ENCODE results near the gene SPRR2B. TPM values are rescaled to one million over a fixed set of nuclear protein-coding genes. Genes with fewer than 3 reads are reported as not detected.

The SPRR2B gene
- total RNA-seq, 3 donors from 2014 or later = not detected

GRCh38 chr1:153081736-153082135, 10.3 kb upstream of the SPRR2B start:
- Histone ChIP-seq H3K9me3 (peaks cover 0 to 10% of the 10 kb centered on the region in 2 donors), H3K4me3 (no peak overlapping the region), H3K27ac (no peak overlapping the region), H3K27me3 (no peaks in the 10 kb centered on the region), H3K36me3 (no peaks in the 10 kb centered on the region), H3K4me1 (no peaks in the 10 kb centered on the region)
- intact Hi-C loops (cut with DNase I; ENCODE audit: low total_unique reads) = no loop called here
- TF ChIP-seq POLR2A (IDR thresholded peaks at IDR 0.05) (no peak), POLR2AphosphoS5 (IDR thresholded peaks at IDR 0.05) (no peak), CTCF (IDR thresholded peaks at IDR 0.05) (no peak)
- no peak for DNase-seq (ENCODE audit: low spot score in 2 of 2)

DNA sequence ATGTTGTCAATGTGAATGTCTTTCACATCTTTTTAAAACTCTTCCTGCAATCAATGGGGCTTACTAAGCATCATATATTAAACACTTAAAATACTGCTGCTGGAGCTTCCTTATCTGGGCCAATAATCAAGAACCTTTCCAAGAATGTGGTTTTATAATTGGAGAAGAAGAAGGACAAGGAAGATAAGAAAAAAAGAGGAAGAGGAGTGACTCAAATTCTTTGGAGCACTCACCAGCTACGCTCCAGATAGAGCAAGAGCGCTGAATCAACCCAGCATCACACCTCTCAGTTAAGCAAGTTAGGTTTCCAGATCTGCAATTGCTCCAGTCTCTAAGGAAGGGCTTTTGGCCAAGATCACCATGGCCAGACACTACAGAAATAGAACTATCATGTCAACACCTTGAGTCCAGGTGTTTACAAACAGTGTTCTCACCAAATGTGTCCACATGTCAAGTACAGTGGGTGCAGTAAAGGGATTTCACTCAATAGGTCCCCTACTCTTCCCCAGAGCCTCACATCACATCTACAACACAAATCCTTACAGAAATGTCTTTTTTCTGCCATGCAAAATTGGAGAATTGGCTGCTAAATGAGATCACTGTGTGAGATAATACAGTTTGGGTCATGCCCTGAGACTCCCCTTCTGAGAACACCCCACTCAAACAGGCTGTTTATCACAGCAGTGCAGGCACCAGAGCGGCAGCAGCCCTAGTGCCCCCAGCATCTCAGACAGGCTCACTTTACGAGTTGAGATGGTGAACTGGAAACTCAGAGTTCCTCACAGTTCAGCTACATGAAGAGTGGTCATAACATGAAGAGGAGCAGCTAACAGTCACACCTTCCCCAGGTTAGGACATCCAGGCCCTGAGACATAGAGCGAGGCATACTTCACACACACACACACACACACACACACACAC, 1.7 kb upstream of the SPRR2B start:
- intact Hi-C loops (cut with DNase I; ENCODE audit: low total_unique reads) = no loop called here
- Histone ChIP-seq H3K9me3 (no peaks in the 10 kb centered on the region), H3K4me1 (no peaks in the 10 kb centered on the region)

GRCh38 chr1:153070243-153070642, 1.2 kb downstream of the SPRR2B start:
- DNase-seq (ENCODE audit: low spot score in 2 of 2) = no peak
- H3K27ac ChIP-seq = no peak overlapping the region
- intact Hi-C loops (cut with DNase I; ENCODE audit: low total_unique reads) = no loop called here
- no peak overlapping the region for H3K4me3 ChIP-seq
- TF ChIP-seq POLR2A (IDR thresholded peaks at IDR 0.05) (no peak), POLR2AphosphoS5 (IDR thresholded peaks at IDR 0.05) (no peak), CTCF (IDR thresholded peaks at IDR 0.05) (no peak)
- no peaks in the 10 kb centered on the region for H3K4me1 ChIP-seq
- H3K9me3 ChIP-seq = no peaks in the 10 kb centered on the region
- H3K27me3 ChIP-seq = no peaks in the 10 kb centered on the region
- no peaks in the 10 kb centered on the region for H3K36me3 ChIP-seq

More for the DNA sequence above, 1.7 kb upstream of the SPRR2B start:
- no peaks in the 10 kb centered on the region for H3K36me3 ChIP-seq
- no peak for DNase-seq (ENCODE audit: low spot score in 2 of 2)
- no peak overlapping the region for H3K4me3 ChIP-seq
- no peak overlapping the region for H3K27ac ChIP-seq
- TF ChIP-seq POLR2A (IDR thresholded peaks at IDR 0.05) = no peak
- TF ChIP-seq POLR2AphosphoS5 (IDR thresholded peaks at IDR 0.05) = no peak
- no peak for TF ChIP-seq CTCF (IDR thresholded peaks at IDR 0.05)
- no peaks in the 10 kb centered on the region for H3K27me3 ChIP-seq

GRCh38 chr1:153058826-153059784, 12.3 kb downstream of the SPRR2B start:
- Histone ChIP-seq H3K9me3 (no peaks in the 10 kb centered on the region), H3K4me3 (no peak overlapping the region), H3K27ac (no peak overlapping the region), H3K4me1 (no peaks in the 10 kb centered on the region), H3K27me3 (peaks cover 0 to 3% of the 10 kb centered on the region in 2 donors), H3K36me3 (no peaks in the 10 kb centered on the region)
- TF ChIP-seq POLR2AphosphoS5 (IDR thresholded peaks at IDR 0.05) (no peak), CTCF (IDR thresholded peaks at IDR 0.05) (no peak), POLR2A (IDR thresholded peaks at IDR 0.05) (no peak)
- DNase-seq (ENCODE audit: low spot score in 2 of 2) = no peak
- intact Hi-C loops (cut with DNase I; ENCODE audit: low total_unique reads) = no loop called here

Data from breast epithelium (tissue), 4 donors.